Measurements from ENCODE around the gene PPP2R5A.
"Not testable (repeated sequence)": the region's sequence is repeated elsewhere in the genome, so short reads cannot be mapped to it uniquely, and the experiment has no call there.

Gene PPP2R5A

GRCh38 chr1:212359794-212360479 lies 74.7 kb downstream of the PPP2R5A start:
- DNase-seq = no peak

DNA sequence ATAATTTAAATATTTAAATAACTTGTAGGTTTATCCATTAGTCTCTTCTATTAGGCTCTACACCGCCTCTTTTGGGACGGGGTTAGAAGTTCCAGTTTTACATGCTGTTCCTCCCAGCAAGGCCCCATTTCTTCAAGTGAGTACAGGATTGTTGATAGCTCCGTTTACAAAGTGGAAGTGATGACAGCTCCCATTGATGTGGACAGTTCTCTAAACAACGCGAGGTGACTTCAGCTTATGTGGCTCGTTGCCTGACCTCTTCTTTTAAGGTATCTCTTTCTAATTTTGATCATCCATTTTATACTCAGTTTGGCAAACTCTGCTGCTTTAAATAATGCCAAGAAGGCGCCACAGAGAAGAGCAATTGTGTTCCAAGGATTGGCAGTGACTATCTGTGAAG lies 79.8 kb downstream of the PPP2R5A start:
- no peak for DNase-seq

- DNase-seq = no peak
Observed at GRCh38 chr1:212366901-212367300, 81.7 kb downstream of the PPP2R5A start.

DNA sequence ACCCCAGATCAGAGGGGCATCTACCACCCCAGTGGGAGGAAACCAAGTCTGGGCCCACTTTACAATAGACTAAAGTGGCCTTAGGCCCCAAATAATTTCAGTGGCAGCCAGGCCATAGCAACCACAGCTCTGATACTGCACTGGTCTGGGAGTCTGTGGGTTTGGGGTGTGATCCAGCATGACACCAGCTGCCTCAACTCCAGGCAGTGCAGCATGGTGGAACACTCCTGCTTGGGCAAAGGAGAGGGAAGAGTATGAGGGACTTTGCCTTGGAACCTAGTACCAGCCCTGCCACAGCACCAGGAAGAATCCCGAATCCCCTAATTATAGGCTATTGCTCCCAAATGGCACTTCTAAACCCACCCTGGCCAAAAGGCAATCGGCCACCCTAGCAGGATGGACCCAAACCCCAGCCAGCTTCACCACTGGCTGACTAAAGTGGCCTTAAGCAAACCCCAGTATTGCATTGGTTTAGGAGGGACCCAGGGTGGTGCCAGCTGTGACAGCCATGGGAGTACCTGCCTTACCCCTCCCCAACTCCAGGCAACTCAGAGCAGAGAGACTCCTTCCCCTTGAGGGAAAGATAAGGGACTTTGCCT lies 82.4 kb downstream of the PPP2R5A start:
- no peak for DNase-seq

DNA sequence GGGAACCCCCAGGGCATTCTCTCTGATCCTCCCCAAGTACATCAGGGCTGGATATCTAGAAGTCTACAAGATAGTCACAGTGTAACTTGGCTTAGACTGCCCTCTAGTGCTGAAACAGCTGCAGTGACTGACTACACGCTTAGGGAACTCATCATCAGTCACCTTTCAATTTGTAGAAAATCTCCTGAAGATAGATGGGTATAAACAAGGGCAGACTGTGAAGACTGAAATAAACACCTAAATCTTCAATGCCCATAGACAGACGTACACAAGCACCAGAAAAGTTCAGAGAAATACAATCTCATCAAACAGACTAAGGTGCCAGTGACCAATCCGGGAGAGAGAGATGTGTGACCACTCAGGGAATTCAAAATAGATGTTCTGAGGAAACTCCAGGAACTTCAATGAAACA lies 82.9 kb downstream of the PPP2R5A start:
- DNase-seq = no peak

DNA sequence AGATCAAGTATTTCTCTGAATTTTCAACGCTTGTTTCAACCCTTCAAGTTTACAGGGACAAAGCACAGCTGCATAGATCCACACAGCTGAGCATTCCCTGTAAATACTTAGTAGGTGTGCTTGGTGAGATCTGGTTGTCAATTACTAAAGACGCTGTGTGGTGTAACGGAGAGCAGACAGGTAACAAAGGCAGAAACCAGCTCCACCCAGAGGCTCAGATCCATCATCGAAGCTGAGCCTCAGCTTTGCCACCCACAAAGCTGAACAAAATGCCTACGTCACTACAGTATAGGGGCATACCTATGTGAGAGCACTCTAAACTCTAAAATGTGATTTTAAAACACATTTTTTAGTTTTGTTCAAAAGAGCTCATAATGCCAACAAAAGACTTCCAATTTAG lies 90.8 kb downstream of the PPP2R5A start:
- no peak for DNase-seq

DNA sequence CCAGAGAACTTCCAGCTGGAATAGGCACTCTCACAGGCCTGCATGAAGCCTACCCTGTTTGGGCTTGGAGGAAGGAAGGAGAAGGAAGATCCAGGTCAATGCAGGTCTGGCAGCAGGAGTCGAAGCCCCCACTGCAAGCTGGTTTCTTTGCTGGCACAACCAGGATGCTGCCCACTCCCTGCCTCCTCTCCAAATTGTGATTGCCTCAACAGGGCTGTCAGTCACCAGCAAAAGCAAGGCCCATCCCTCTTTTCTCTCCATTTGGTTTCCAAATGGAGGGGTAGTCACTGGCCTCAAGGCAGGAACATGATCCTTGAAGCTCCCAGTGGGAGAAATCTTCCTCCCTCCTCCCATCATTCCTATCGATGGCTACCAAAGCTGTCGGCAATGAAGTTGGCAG lies 92.4 kb downstream of the PPP2R5A start:
- no peak for DNase-seq

GRCh38 chr1:212379366-212379765 lies 94.2 kb downstream of the PPP2R5A start:
- DNase-seq = no peak

GRCh38 chr1:212381397-212382035 lies 96.3 kb downstream of the PPP2R5A start:
- no peak for DNase-seq

DNA sequence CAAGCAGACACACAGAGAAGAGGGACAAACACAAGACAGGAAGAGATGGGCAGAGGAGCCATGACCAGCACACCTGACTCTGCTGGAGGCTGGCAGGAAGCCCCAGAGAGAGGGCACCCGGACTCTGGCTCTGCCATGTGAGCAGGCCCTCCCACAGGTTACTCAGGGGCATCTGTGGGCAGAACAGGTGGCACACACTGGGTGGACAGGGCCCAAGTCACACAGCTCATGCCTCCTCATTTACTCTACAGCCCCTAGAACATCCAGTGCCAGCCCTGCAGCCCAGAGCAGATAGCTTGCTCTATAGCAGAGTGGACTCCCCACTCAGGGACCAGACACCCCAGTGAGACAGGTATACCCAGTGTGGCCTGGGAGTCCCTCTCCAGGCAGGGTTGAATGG lies 100.8 kb downstream of the PPP2R5A start:
- no peak for DNase-seq

DNA sequence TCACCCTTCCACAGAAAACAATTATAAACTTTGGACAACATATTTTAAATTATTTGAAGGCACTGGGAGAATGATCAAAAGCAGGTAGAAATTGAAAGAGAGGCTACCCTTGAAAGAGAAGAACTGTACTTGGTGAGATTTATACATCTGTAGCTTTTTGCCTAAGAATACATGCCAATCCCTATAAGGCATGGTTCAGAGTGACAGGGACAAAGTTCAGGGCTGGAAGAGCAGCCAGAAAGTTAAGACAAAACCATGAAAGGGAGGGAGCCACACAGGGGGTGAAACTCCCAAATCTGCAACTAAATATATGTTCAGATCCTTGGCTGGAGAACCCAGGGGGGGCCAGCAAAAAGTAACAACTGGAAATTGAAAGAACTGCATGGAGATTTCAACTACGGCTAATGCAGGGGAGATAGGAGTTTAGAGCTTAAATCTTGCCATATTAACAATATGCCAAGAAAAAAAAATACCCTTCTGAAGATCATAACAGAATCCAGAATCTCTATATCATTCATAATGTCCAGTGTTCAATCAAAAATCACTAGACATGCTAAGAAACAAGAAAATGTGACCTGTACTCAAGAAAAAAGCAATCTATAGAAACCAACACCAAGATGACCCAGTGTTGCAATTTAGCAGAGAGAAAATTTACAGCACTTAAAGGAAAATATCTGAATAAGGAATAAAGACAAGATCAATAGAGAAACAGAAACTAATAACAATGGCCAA lies 103.9 kb downstream of the PPP2R5A start:
- no peak for DNase-seq

DNA sequence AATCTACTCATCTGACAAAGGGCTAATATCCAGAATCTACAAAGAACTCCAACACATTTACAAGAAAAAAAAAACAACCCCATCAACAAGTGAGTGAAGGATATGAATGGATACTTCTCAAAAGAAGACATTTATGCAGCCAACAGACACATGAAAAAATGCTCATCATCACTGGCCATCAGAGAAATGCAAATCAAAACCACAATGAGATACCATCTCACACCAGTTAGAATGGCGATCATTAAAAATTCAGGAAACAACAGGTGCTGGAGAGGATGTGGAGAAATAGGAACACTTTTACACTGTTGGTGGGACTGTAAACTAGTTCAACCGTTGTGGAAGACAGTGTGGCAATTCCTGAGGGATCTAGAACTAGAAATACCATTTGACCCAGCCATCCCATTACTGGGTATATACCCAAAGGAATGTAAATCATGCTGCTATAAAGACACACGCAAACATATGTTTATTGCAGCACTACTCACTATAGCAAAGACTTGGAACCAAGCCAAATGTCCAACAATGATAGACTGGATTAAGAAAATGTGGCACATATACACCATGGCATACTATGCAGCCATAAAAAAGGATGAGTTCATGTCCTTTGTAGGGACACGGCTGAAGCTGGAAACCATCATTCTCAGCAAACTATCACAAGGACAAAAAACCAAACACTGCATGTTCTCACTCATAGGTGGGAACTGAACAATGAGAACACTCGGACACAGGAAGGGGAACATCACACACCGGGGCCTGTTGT lies 110.6 kb downstream of the PPP2R5A start:
- DNase-seq = not testable (repeated sequence)

GRCh38 chr1:212396638-212397037 lies 111.4 kb downstream of the PPP2R5A start:
- no peak for DNase-seq

GRCh38 chr1:212397171-212397570 lies 112.0 kb downstream of the PPP2R5A start:
- DNase-seq = no peak

DNA sequence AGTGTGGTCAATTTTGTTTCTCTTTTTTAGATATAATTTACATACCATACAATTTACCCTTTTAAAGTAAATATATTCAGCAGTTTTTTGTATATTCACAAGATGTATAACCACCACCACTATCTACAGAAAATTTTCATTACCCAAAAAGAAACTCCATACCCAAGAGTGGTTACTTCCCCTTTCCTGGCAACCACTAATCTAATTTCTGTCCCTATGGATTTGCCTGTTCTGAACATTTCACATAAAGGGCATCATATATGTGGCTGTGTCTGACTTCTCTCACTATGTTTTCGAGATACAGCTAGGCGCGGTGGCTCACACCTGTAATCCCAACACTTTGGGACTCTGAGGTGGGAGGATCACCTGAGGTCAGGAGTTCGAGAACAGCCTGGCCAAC lies 115.8 kb downstream of the PPP2R5A start:
- DNase-seq = no peak

GRCh38 chr1:212401838-212402582 lies 116.8 kb downstream of the PPP2R5A start:
- no peak for DNase-seq

DNA sequence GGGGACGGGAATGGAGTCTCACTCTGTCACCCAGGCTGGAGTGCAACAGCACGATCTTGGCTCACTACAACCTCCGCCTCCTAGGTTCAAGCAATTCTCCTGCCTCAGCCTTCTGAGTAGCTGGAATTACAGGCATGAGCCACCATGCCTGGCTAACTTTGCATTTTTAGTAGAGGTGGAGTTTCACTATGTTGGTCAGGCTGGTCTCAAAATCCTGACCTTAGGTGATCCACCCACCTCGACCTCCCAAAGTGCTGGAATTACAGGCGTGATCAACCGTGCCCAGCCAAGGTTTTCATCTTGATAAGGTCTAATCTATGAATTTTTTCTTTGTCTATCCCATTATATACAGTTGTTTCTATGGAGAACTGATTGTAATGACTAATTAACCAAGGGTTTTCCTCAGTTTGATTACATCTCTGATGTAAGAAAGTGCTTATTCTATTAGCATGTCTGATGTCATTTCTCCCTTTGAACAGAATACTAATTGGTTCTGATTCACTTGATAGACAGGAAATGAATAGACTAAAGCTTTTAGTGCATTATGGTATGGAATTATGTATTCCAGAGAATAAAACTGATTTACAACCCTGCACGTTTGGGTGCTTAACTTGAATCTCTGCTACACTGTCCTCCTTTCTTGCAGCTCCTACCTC lies 117.6 kb downstream of the PPP2R5A start:
- DNase-seq = no peak

- DNase-seq = no peak
Observed at GRCh38 chr1:212410231-212410820, 125.1 kb downstream of the PPP2R5A start.

All from right forelimb (tissue), 1 donor.